ENCODE measurements around the gene HMOX1.
"Not testable (repeated sequence)": the region's sequence is repeated elsewhere in the genome, so short reads cannot be mapped to it uniquely, and the experiment has no call there.

The HMOX1 gene

GRCh38 chr22:35381424-35382009 lies 621 bp downstream of the HMOX1 start:
- no peak for DNase-seq

- no peak for DNase-seq
Measured at GRCh38 chr22:35383679-35384071, 2.8 kb downstream of the HMOX1 start.

GRCh38 chr22:35384527-35384926 lies 3.6 kb downstream of the HMOX1 start:
- DNase-seq = no peak

DNA sequence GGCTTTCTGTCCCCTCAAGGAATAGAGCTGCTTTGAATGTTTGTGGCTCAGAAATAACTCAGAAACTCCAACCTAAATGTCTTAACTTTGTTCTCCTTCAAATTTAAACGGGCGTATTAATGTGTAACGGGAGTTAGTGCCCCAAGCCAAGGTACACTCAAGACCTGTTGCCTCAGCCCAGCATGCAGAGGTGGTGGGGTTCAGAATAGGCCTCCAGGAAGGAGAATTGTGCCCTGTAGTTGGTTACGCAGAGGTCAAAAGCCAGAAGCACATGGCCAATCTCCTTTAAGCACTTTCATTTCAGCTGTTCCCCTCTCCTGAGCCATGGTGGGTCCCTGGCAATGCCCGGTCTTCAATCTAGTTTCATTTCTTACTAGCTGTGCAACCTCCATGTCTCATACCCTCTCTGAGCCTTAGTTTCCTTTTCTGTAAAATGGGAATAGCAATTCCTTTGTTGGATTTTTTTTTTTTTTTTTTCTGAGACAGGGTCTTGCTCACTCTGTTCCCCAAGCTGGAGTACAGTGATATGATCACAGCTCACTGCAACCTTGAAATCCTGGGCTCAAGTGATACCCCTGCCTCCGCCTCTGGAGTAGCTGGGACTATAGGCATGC lies 4.2 kb downstream of the HMOX1 start:
- DNase-seq = no peak

DNA sequence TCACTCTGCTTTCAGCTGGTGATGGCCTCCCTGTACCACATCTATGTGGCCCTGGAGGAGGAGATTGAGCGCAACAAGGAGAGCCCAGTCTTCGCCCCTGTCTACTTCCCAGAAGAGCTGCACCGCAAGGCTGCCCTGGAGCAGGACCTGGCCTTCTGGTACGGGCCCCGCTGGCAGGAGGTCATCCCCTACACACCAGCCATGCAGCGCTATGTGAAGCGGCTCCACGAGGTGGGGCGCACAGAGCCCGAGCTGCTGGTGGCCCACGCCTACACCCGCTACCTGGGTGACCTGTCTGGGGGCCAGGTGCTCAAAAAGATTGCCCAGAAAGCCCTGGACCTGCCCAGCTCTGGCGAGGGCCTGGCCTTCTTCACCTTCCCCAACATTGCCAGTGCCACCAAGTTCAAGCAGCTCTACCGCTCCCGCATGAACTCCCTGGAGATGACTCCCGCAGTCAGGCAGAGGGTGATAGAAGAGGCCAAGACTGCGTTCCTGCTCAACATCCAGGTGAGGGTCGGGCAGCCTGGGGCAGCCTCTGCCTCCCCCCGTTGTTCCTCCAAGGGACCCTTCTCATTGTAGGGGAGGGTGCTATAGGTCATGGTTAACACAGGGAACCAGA lies 5.9 kb downstream of the HMOX1 start:
- no peak for DNase-seq

DNA sequence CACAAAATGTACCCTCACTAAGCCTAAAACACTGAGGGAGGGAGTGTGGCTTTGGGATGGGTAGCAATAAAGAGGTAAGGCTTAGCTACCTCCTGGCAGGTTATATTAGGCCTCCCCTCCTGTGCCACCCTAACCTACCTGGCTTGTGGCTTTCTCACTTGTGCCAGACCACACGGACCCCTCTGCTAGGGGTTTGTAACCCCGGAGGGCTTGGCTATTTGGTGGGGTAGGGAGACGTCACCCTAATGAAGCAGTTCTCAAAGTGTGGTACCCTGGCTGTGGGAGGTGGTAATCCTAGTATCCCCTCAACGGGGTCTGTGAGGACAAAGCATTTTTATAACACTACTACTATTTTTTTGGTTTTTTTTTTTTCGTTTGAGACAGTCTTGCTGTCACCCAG lies 10.0 kb downstream of the HMOX1 start:
- no peak for DNase-seq

DNA sequence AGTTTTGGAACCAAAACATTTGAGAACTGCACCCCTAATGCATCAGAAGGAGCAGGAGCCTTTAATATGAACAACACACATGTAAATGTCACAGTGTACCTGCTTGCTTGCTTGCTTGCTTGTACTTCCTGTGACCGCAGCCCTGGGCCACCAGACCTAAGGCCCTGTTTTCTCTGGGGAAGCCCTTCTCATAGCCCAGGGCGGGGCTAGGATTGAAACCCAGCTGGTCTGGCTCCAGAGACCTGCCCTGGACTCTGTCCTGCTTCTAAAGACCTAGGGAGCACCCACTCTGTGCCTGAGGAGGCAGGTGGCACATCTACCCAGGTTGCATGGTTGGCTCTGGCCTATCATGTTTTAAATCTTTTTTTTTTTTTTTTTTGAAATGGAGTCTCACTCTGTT lies 11.5 kb downstream of the HMOX1 start:
- DNase-seq = no peak

GRCh38 chr22:35393116-35394010 lies 12.5 kb downstream of the HMOX1 start:
- no peak for DNase-seq

DNA sequence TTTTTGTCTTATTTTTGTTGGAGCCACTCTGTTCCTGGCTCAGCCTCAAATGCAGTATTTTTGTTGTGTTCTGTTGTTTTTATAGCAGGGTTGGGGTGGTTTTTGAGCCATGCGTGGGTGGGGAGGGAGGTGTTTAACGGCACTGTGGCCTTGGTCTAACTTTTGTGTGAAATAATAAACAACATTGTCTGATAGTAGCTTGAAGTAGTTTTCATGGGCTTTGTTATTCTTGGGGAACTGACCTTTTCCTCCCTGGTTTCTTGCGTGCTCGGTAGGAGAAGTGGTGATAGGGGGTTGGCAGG lies 13.1 kb downstream of the HMOX1 start:
- DNase-seq = no peak

DNA sequence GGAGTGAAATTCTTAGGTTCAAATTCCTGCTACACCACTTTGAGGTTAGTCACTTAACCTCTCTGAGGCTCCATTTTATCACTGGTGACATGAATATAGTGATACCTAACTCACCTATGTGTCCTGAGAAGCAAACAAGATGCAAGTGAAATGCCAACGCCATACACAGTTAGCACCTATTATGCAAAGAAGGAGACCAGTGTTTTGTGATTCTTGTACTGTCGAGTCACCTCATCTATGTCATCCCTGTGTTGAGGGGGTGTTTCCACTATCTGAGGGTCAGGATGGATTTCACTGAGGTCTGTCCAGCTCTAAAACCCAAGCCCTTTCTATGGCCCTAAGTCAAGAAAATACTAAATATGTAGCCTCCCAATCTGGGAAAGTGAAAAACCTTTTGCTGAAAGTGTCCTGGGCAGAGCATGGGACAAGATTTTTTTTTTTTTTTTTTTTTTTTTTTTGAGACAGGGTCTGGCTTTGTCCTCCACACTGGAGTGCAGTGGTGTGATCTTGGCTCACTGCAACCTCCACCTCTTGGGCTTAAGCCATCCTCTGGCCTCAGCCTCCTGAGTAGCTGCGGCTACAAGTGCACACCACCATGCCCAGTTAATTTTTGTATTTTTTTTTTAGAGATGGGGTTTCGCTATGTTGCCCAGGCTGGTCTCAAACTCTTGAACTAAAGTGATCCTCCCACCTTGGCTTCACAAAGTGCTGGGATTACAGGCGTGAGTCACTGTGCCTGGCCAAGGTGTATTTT lies 14.1 kb downstream of the HMOX1 start:
- no peak for DNase-seq

GRCh38 chr22:35396622-35397021 lies 15.7 kb downstream of the HMOX1 start:
- DNase-seq = not testable (repeated sequence)

DNA sequence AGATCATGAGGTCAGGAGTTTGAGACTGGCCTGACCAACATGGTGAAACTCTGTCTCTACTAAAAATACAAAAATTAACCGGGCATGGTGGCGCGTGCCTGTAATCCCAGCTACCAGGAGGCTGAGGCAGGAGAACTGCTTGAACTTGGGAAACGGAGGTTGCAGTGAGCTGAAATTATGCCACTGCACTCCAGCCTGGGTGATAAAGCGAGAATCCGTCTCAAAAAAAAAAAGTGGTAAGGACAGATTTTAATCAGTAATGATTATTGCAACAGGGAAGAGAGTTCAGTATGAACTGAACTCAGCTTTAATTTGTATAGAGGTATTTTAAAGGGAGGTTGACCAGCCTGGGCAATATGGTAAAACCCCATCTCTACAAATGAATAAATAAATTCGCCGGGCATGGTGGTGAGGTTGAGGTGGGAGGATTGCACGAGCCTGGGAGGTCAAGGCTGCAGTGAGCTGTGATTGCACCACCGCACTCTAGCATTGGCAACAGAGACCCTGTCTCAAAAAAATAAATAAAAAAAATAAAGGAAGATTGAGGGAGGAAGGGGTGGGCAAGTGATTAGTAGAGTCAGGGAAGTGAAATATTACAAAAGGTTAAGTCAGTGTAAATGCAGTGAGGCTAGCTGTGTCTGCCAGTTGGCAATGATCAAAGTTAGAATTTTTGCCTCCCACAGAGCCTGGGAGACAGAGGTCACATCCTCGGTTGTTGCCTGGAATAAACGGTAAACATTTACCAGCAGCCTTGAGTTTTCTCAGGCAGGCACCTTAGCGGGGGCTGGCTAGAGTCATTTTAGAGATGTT lies 16.4 kb downstream of the HMOX1 start:
- no peak for DNase-seq

DNA sequence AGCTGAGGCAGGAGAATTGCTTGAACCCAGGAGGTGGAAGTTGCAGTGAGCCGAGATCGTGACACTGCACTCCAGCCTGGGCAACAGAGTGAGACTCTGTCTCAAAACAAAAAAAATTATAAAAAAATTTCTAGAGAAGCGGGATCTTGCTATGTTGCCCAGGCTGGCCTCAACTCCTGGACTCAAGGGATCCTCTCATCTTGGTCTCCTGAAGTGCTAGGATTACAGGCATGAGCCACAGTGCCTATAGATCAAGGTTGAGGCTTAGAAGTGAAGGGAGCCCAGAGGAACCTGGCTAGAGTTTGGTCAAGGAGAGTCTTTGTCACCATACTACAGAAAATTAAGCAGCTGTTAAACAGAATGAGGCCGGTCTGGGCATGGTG lies 17.7 kb downstream of the HMOX1 start:
- no peak for DNase-seq

- no peak for DNase-seq
Measured at GRCh38 chr22:35399114-35399677, 18.3 kb downstream of the HMOX1 start.

- peak; percentile 97 for DNase-seq
Measured at GRCh38 chr22:35399678-35400500, 19.0 kb downstream of the HMOX1 start, which contains the start of gene MCM5. Gene MCM5 (plus strand): TSS chr22:35400140. CDS start chr22:35400439, 299 bp downstream.

DNA sequence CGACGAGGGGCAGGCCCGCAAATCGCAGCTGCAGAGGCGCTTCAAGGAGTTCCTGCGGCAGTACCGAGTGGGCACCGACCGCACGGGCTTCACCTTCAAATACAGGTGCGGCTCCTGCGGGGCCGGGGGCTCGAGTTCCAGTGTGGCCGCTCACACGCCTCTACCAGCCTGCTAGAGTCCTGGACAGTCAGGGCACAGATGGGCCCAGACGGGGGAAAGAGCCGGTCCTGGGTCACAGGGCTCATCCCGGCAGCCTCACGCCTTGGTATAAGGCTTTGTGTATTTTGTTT lies 19.6 kb downstream of the HMOX1 start:
- peak; percentile 20 for DNase-seq

GRCh38 chr22:35401863-35402262 lies 21.0 kb downstream of the HMOX1 start:
- DNase-seq = no peak

- DNase-seq = no peak
Measured at GRCh38 chr22:35403356-35403755, 22.5 kb downstream of the HMOX1 start.

DNA sequence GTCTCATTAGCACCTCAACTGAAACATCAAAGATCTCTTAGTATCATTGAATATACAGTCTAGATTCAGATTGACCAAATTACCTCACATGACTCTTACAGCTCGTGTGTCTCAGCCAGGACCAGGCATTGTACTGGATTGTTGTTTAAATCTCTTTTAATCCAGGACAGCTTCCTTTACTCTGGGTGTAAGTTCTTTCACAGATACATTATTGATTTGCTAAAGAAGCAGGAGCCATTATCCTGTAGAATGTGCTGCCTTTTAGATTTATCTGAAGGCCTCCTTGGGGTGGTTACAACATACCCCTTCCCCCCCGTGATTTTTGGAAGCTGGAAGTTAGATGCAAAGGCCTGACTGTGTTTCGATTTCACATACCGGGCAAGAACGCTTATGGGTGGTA lies 23.3 kb downstream of the HMOX1 start:
- DNase-seq = no peak

DNA sequence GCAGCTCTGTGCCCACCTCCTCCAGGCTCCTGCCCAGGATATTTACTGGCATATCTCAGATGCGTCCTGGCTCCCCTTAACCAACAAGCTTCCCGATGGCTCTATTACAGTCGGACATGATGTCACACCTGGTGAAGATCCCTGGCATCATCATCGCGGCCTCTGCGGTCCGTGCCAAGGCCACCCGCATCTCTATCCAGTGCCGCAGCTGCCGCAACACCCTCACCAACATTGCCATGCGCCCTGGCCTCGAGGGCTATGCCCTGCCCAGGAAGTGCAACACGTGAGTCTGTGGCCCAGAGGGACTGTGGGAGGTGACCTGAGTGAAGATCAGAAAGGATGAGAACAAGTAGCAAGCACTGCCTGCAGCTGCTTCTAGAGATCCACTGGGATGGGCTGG lies 25.5 kb downstream of the HMOX1 start:
- no peak for DNase-seq

GRCh38 chr22:35407362-35407761 lies 26.5 kb downstream of the HMOX1 start:
- no peak for DNase-seq

Measured in effector CD4-positive, alpha-beta T cell (primary cell).